Measurements from ENCODE around the gene DDR2. TPM values are rescaled to one million over a fixed set of nuclear protein-coding genes. Genes with fewer than 3 reads are reported as not detected.
"Not testable (repeated sequence)": the region's sequence is repeated elsewhere in the genome, so short reads cannot be mapped to it uniquely, and the experiment has no call there.

DDR2 gene
- total and polyA plus RNA-seq, 12 donors: 5.1 to 32.0 (median 20.8) TPM

- Histone ChIP-seq H3K4me1 (no peaks in the 10 kb centered on the region), H3K27me3 (no peaks in the 10 kb centered on the region), H3K27ac (no peak overlapping the region), H3K36me3 (peaks cover 0 to 98% (median 14%) of the 10 kb centered on the region in 9 donors), H3K9me3 (no peaks in the 10 kb centered on the region), H3K4me3 (no peak overlapping the region)
- intact Hi-C loops (cut with DNase I): no loop called here
- ATAC-seq (no peak), DNase-seq (no peak)
- 95 to 99% methylated on average over 3 of the region's 3 CpGs for WGBS, 2 donors
- no peak for TF ChIP-seq CTCF (IDR thresholded peaks at IDR 0.05)
Measured at GRCh38 chr1:162590101-162590500, 42.2 kb upstream of the DDR2 start.

DNA sequence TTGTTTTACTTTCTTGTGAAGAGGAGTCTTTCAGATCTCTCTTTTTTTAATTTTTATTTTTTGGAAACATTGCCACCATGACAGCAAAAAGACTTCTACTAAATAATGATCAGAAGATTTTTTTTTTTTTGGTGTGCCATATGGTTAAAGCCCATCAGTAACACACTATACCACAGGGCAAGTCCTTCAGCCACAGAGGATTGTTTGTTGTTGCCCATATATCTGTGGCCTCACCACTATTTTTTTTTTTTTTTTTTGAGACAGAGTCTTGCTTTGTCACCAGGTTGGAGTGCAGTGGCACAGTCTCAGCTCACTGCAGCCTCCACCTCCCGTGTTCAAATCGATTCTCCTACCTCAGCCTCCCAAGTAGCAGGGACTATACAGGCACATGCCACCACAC, 41.6 kb upstream of the DDR2 start:
- no peaks in the 10 kb centered on the region for H3K4me1 ChIP-seq
- peaks cover 0 to 98% (median 18%) of the 10 kb centered on the region in 9 donors for H3K36me3 ChIP-seq
- H3K9me3 ChIP-seq: no peaks in the 10 kb centered on the region
- no peak overlapping the region for H3K4me3 ChIP-seq
- H3K27me3 ChIP-seq: no peaks in the 10 kb centered on the region
- 97 to 98% methylated on average over 2 of the region's 2 CpGs for WGBS, 2 donors
- no peak overlapping the region for H3K27ac ChIP-seq
- DNase-seq (no peak), ATAC-seq (no peak)
- intact Hi-C loops (cut with DNase I): no loop called here
- no peak for TF ChIP-seq CTCF (IDR thresholded peaks at IDR 0.05)

GRCh38 chr1:162596514-162597170, 35.6 kb upstream of the DDR2 start:
- TF ChIP-seq CTCF (IDR thresholded peaks at IDR 0.05): no peak
- intact Hi-C loops (cut with DNase I): no loop called here
- DNase-seq (no peak), ATAC-seq (no peak)
- WGBS, 2 donors: 97% methylated on average over 2 of the region's 2 CpGs
- H3K36me3 ChIP-seq: peaks cover 0 to 100% (median 18%) of the 10 kb centered on the region in 9 donors
- H3K27me3 ChIP-seq: no peaks in the 10 kb centered on the region
- H3K9me3 ChIP-seq: no peaks in the 10 kb centered on the region
- no peak overlapping the region for H3K27ac ChIP-seq
- no peaks in the 10 kb centered on the region for H3K4me1 ChIP-seq
- no peak overlapping the region for H3K4me3 ChIP-seq

DNA sequence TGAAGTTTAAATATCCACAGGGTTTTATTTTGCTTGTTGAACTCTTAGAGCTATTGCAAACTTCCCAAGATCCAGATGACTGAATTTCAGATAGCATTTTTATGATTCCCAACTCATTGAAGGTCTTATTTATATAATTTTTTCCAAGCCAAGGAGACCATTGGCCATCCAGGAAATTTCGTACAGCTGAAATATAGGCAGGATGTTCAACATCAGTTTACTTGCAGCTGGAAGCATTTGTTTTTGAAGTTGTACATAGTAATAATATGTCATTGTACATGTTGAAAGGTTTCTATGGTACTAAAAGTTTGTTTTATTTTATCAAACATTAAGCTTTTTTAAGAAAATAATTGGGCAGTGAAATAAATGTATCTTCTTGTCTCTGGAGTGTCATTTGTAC, 32.8 kb upstream of the DDR2 start:
- no peak for DNase-seq
- no peaks in the 10 kb centered on the region for H3K27me3 ChIP-seq
- 74 to 79% methylated on average over 1 of the region's 1 CpG for WGBS, 2 donors
- peaks cover 0 to 92% (median 18%) of the 10 kb centered on the region in 9 donors for H3K36me3 ChIP-seq
- no peak overlapping the region for H3K4me3 ChIP-seq
- H3K27ac ChIP-seq: no peak overlapping the region
- no peak for ATAC-seq
- no peak for TF ChIP-seq CTCF (IDR thresholded peaks at IDR 0.05)
- no peaks in the 10 kb centered on the region for H3K9me3 ChIP-seq
- intact Hi-C loops (cut with DNase I): no loop called here
- H3K4me1 ChIP-seq: no peaks in the 10 kb centered on the region

DNA sequence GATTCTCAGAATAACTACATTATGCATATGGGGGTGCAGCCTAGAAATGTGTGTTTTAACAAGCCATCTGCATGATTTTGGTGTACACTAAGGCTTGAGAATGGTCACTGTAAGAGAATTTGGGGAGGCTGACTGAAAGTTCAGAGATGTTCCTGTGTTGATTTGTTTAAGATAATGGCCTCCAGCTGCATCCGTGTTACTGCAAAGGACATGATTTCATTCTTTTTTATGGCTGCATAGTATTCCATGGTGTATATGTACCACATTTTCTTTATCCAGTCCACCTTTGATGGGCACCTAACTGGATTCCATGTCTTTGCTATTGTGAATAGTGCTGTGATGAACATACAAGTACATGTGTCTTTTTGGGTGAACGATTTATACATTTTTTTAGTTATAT, 29.1 kb upstream of the DDR2 start:
- intact Hi-C loops (cut with DNase I); H3K4me1 ChIP-seq; DNase-seq; H3K27me3 ChIP-seq; H3K9me3 ChIP-seq; ATAC-seq; H3K4me3 ChIP-seq; H3K27ac ChIP-seq: not testable (repeated sequence)
- peaks cover 0 to 58% (median 16%) of the 10 kb centered on the region in 9 donors for H3K36me3 ChIP-seq
- 95 to 96% methylated on average over 2 of the region's 2 CpGs for WGBS, 2 donors
